K562 (cell line): ENCODE measurements around the gene TMEM239. TPM values are rescaled to one million over a fixed set of nuclear protein-coding genes. Genes with fewer than 3 reads are reported as not detected.

ENCODE experiments used
- ARID2 ChIP-seq: fragments of 450-650 bp; IDR thresholded peaks from 2 replicates; pipeline ENCODE4 v1.6.1; 2017; ENCODE audit warnings: antibody characterized with exemption, mild to moderate bottlenecking
- CC2D1A ChIP-seq: fragments of 450-650 bp; IDR thresholded peaks from 2 replicates; pipeline ENCODE4 v1.6.1; 2017; ENCODE audit warnings: mild to moderate bottlenecking
- NEUROD1 ChIP-seq: fragments of 150-350 bp; IDR thresholded peaks from 2 replicates; pipeline ENCODE4 v1.6.1; 2014; ENCODE audit warnings: borderline replicate concordance, low read length, low read depth; ENCODE audit not compliant: partially characterized antibody
- PHF20 ChIP-seq: fragments of 450-650 bp; IDR thresholded peaks from 2 replicates; pipeline ENCODE4 v1.6.1; 2018; ENCODE audit not compliant: partially characterized antibody
- PML ChIP-seq: IDR thresholded peaks from 2 replicates; pipeline ENCODE4 v1.6.1; 2012; ENCODE audit warnings: low read length, inconsistent platforms
- SMAD4 ChIP-seq: fragments of 250-450 bp; sonication (Bioruptor Pico); conservative IDR thresholded peaks from 2 replicates; pipeline ENCODE4 v1.8.0; 2021; ENCODE audit warnings: inconsistent platforms, mild to moderate bottlenecking, moderate library complexity
- STAT5A ChIP-seq: IDR thresholded peaks from 2 replicates; pipeline ENCODE4 v1.6.1; 2012; ENCODE audit warnings: low read length, inconsistent platforms, borderline replicate concordance
- TCF3 ChIP-seq: sonication (generic); formaldehyde crosslinking; IDR thresholded peaks from 2 replicates; pipeline ENCODE4 v1.4.0; 2020; ENCODE audit warnings: mild to moderate bottlenecking, missing genetic modification reagents
- TFAP4 ChIP-seq: sonication (generic); formaldehyde crosslinking; IDR thresholded peaks from 2 replicates; pipeline ENCODE4 v1.8.0; 2022; ENCODE audit warnings: missing genetic modification reagents, mild to moderate bottlenecking, moderate library complexity, borderline replicate concordance
- TGIF2 ChIP-seq: sonication (generic); formaldehyde crosslinking; IDR thresholded peaks from 2 replicates; pipeline ENCODE4 v1.8.1; 2022; ENCODE audit warnings: mild to moderate bottlenecking, missing genetic modification reagents, moderate library complexity
- U2AF1 ChIP-seq: fragments of 200-400 bp; formaldehyde crosslinking; optimal IDR thresholded peaks from 2 replicates; pipeline ENCODE3; 2017; ENCODE audit warnings: mild to moderate bottlenecking, low read depth, low read length, moderate library complexity
- ZBTB40 ChIP-seq, 2 experiments: fragments of 450-650 bp in 1 of 2; sonication (generic) in 1 of 2; formaldehyde crosslinking in 1 of 2; IDR thresholded peaks; 2 replicates each; pipeline versions ENCODE4 v1.7.1 to v1.9.0; 2016 to 2022; ENCODE audit warnings: inconsistent platforms in 1 of 2, mild to moderate bottlenecking in 1 of 2, missing genetic modification reagents in 1 of 2
- ZNF143 ChIP-seq: sonication (generic); formaldehyde crosslinking; IDR thresholded peaks from 2 replicates; pipeline ENCODE4 v1.9.0; 2022; ENCODE audit warnings: mild to moderate bottlenecking, missing genetic modification reagents
- ZNF354B ChIP-seq: fragments of 250-450 bp; sonication (Bioruptor Pico); IDR thresholded peaks from 2 replicates; pipeline ENCODE4 v1.4.0; 2020
- ZNF707 ChIP-seq: fragments of 250-450 bp; sonication (Bioruptor Pico); conservative IDR thresholded peaks from 2 replicates; pipeline ENCODE4 v1.8.0; 2022; ENCODE audit warnings: inconsistent platforms, mild to moderate bottlenecking, moderate library complexity
- polyA plus RNA-seq, 8 experiments: library from polyadenylated mRNA; depleted of rRNA in 4 of 8; stranded (reverse) in 5 of 8; unstranded in 3 of 8; fragments of >200 nt; fragmentation: Nextera tagmentation in 2 of 8; fragmentation: Illumina TruSeq in 1 of 8; extraction: Ambion mirVana in 2 of 8; extraction: Trizol in 1 of 8; gene quantifications; 2 replicates each; pipeline versions ENCODE4 v1.2.1 to v1.2.3, GENCODE V29; 2011 to 2014; ENCODE audit warnings: inconsistent platforms in 1 of 8, missing spikeins in 1 of 8
- total RNA-seq, 7 experiments: library from RNA; depleted of rRNA in 6 of 7; stranded (reverse); fragments of >200 nt in 6 of 7; fragmentation: Illumina TruSeq in 2 of 7; extraction: Trizol in 2 of 7; gene quantifications; 2 replicates each; pipeline versions ENCODE4 v1.2.1 to v1.2.3, GENCODE V29; 2011 to 2021; ENCODE audit warnings: low replicate concordance in 1 of 7
- TF ChIP-seq, protein P1 (sequence below): sonication (generic); formaldehyde crosslinking; IDR thresholded peaks from 2 replicates; pipeline ENCODE4 v1.4.0; 2020; ENCODE audit warnings: mild to moderate bottlenecking, missing genetic modification reagents

TMEM239 gene
- total and polyA plus RNA-seq, 9 of the 15 experiments (the other 6 are each of a cell fraction or from before 2014, with no cell fraction given): not detected

DNA sequence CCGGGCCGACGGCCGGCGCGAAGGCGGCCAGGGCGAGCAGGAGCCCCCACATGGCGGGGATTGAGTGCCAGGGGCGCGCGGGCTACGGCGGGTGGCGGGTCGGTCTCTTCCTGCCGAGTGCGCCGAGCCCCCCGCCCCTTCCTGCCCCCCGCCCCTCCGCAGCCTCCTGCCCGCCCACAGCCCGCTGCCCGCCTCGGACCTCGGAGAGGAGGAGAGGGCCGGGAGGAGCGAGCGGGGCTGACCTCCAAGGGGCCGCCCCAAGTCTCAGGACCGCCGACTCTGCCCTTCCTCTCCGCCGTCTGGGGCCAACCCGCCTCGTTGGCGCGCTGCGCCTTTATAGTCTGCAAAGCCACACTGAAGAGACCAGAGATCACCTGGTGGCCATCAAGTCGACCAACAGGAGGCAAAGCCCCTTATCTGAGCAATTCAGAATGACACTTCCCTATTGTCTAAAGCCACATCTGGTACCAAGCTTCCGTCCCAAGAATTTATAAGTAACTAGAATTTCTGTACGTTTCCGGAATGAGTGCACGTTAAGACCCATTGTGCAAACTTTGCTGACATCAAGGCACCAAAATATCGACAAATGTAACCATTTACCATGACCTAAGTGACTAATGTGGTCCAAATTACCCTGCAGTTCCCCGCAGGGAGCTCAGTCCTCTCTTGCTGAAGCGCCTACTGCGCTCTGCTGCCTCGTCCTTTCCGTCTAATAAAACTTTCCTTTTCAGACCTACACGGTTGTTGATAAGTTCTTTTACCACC, 15.5 kb upstream of the TMEM239 start, which contains the start of gene CPXM1 (continued):
- TF ChIP-seq ZBTB40 (IDR thresholded peaks at IDR 0.05) (0 out of 2 replicates have a peak, but pooled peaks have one; percentile 14), ZBTB40 (CRISPR knock-in tag; IDR thresholded peaks at IDR 0.05) (no peak), ZNF354B (CRISPR knock-in tag) (no peak), CC2D1A (peak; percentile 71; the same call in 1 of the 2 replicates), SMAD4 (CRISPR knock-in tag) (peak; percentile 79), STAT5A (peak; percentile 66), PHF20 (no peak), ARID2 (no peak), TFAP4 (CRISPR knock-in tag) (peak; percentile 68; the same call in 1 of the 2 replicates), NEUROD1 (no peak), U2AF1 (no peak), ZNF707 (no peak), TGIF2 (CRISPR knock-in tag) (no peak), ZNF143 (no peak), TCF3 (peak; percentile 94), PML (peak; percentile 84)
- TF ChIP-seq, protein P1, sequence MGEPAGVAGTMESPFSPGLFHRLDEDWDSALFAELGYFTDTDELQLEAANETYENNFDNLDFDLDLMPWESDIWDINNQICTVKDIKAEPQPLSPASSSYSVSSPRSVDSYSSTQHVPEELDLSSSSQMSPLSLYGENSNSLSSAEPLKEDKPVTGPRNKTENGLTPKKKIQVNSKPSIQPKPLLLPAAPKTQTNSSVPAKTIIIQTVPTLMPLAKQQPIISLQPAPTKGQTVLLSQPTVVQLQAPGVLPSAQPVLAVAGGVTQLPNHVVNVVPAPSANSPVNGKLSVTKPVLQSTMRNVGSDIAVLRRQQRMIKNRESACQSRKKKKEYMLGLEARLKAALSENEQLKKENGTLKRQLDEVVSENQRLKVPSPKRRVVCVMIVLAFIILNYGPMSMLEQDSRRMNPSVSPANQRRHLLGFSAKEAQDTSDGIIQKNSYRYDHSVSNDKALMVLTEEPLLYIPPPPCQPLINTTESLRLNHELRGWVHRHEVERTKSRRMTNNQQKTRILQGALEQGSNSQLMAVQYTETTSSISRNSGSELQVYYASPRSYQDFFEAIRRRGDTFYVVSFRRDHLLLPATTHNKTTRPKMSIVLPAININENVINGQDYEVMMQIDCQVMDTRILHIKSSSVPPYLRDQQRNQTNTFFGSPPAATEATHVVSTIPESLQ (CRISPR knock-in tag): no peak
